NCI-H1930 (cell line): ENCODE measurements around the gene TLE7.

Source experiments
- DNase-seq, 2 experiments: peaks; one replicate each; lab custom pipeline; 2025; lab: John Stamatoyannopoulos, UW

Gene TLE7

GRCh38 chr16:71448274-71448866, 6.5 kb upstream of the TLE7 start:
- DNase-seq, result no peak

- DNase-seq, result no peak
Observed at GRCh38 chr16:71443714-71444113, 1.9 kb upstream of the TLE7 start.

- no peak for DNase-seq
Observed at GRCh38 chr16:71441348-71442050, 355 bp downstream of the TLE7 start.

GRCh38 chr16:71440669-71441347, 1.0 kb downstream of the TLE7 start:
- DNase-seq, result no peak

GRCh38 chr16:71439523-71439922, 2.3 kb downstream of the TLE7 start:
- DNase-seq, result no peak

GRCh38 chr16:71436473-71436872, 5.4 kb downstream of the TLE7 start:
- no peak for DNase-seq

- no peak for DNase-seq
Observed at GRCh38 chr16:71432906-71433305, 8.9 kb downstream of the TLE7 start.

GRCh38 chr16:71431991-71432390, 9.9 kb downstream of the TLE7 start:
- no peak for DNase-seq

- no peak for DNase-seq
Observed at GRCh38 chr16:71431176-71431575, 10.7 kb downstream of the TLE7 start.

GRCh38 chr16:71430744-71431143, 11.1 kb downstream of the TLE7 start:
- DNase-seq, result no peak

GRCh38 chr16:71429581-71429980, 12.3 kb downstream of the TLE7 start:
- no peak for DNase-seq

- DNase-seq, result no peak
Observed at GRCh38 chr16:71428883-71429282, 13.0 kb downstream of the TLE7 start.

GRCh38 chr16:71428385-71428784, 13.5 kb downstream of the TLE7 start:
- DNase-seq, result no peak

- no peak for DNase-seq
Observed at GRCh38 chr16:71426880-71427615, 14.8 kb downstream of the TLE7 start.

GRCh38 chr16:71426069-71426879, 15.6 kb downstream of the TLE7 start:
- DNase-seq, result peak; percentile 45 to 61

- DNase-seq, result no peak
Observed at GRCh38 chr16:71425746-71426068, 16.1 kb downstream of the TLE7 start.

- DNase-seq, result no peak
Observed at GRCh38 chr16:71424626-71425025, 17.2 kb downstream of the TLE7 start.

GRCh38 chr16:71423865-71424264, 18.0 kb downstream of the TLE7 start:
- DNase-seq, result no peak

GRCh38 chr16:71423016-71423415, 18.8 kb downstream of the TLE7 start:
- DNase-seq, result no peak

- no peak for DNase-seq
Observed at GRCh38 chr16:71421911-71422310, 19.9 kb downstream of the TLE7 start.

GRCh38 chr16:71414038-71414437, 27.8 kb downstream of the TLE7 start:
- DNase-seq, result no peak

- no peak for DNase-seq
Observed at GRCh38 chr16:71413341-71413740, 28.5 kb downstream of the TLE7 start.
